ENCODE data around the gene UPP1. TPM values are rescaled to one million over a fixed set of nuclear protein-coding genes. Genes with fewer than 3 reads are reported as not detected.

Gene UPP1
- total and polyA plus RNA-seq, 2 of the 13 experiments (the other 11 are each of a cell fraction or from before 2014, with no cell fraction given), result 5.7 to 9.8 TPM

DNA sequence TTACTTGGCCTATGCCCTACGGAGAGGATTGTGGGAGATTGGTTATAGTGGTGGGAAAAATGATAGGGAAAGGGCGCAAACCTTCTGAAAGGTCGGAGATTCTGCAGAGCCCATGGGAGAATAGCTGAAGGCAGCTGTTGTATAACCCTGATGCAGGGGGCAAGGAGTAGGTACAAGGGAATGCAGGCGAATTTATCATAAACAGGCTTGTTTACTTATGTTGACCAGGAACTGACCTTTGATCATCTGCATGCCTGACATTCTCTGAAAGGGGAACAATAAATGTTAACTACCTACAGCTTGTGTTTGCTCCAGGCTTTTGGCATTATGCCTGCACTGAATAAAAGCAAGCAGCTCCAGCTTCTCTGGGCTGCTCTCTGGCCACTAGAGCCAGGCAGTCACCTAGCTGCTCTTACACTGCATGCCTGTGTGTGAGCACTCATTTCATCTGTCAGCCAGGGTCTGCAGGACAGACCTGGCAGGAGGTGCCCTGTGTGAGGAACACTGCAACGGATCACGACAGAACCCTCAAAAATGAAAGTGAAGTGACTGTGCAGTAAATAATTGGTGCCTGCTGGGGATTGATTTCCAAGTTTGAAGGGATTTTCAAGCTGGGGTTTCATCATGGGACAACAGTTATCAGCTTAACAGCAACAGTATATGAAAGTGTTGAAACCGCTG is 51.1 kb downstream of the UPP1 start (continued):
- TF ChIP-seq, protein P1, sequence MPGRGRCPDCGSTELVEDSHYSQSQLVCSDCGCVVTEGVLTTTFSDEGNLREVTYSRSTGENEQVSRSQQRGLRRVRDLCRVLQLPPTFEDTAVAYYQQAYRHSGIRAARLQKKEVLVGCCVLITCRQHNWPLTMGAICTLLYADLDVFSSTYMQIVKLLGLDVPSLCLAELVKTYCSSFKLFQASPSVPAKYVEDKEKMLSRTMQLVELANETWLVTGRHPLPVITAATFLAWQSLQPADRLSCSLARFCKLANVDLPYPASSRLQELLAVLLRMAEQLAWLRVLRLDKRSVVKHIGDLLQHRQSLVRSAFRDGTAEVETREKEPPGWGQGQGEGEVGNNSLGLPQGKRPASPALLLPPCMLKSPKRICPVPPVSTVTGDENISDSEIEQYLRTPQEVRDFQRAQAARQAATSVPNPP (CRISPR knock-in tag; IDR thresholded peaks at IDR 0.05), result peak; percentile 59; the same call in 1 of the 2 replicates
- TF ChIP-seq, protein P2, sequence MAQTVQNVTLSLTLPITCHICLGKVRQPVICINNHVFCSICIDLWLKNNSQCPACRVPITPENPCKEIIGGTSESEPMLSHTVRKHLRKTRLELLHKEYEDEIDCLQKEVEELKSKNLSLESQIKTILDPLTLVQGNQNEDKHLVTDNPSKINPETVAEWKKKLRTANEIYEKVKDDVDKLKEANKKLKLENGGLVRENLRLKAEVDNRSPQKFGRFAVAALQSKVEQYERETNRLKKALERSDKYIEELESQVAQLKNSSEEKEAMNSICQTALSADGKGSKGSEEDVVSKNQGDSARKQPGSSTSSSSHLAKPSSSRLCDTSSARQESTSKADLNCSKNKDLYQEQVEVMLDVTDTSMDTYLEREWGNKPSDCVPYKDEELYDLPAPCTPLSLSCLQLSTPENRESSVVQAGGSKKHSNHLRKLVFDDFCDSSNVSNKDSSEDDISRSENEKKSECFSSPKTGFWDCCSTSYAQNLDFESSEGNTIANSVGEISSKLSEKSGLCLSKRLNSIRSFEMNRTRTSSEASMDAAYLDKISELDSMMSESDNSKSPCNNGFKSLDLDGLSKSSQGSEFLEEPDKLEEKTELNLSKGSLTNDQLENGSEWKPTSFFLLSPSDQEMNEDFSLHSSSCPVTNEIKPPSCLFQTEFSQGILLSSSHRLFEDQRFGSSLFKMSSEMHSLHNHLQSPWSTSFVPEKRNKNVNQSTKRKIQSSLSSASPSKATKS (CRISPR knock-in tag; IDR thresholded peaks at IDR 0.05), result peak; percentile 51; the same call in 1 of the 2 replicates
- TF ChIP-seq, protein P3, sequence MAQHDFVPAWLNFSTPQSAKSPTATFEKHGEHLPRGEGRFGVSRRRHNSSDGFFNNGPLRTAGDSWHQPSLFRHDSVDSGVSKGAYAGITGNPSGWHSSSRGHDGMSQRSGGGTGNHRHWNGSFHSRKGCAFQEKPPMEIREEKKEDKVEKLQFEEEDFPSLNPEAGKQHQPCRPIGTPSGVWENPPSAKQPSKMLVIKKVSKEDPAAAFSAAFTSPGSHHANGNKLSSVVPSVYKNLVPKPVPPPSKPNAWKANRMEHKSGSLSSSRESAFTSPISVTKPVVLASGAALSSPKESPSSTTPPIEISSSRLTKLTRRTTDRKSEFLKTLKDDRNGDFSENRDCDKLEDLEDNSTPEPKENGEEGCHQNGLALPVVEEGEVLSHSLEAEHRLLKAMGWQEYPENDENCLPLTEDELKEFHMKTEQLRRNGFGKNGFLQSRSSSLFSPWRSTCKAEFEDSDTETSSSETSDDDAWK (CRISPR knock-in tag; IDR thresholded peaks at IDR 0.05), result no peak
- TF ChIP-seq ZNF841 (CRISPR knock-in tag; IDR thresholded peaks at IDR 0.05; ENCODE audit: borderline replicate concordance) (peak; percentile 83), GTF2F1 (IDR thresholded peaks at IDR 0.05; ENCODE audit: low read length) (no peak), RBM22 (optimal IDR thresholded peaks at IDR 0.05; ENCODE audit: low read length) (peak; percentile 49), RORA (CRISPR knock-in tag; IDR thresholded peaks at IDR 0.05) (no peak), NFYC (CRISPR knock-in tag; IDR thresholded peaks at IDR 0.05) (0 out of 2 replicates have a peak, but pooled peaks have one; percentile 9), ARNT (IDR thresholded peaks at IDR 0.05) (no peak), MZF1 (CRISPR knock-in tag; IDR thresholded peaks at IDR 0.05; ENCODE audit: borderline replicate concordance) (no peak), RAD51 (IDR thresholded peaks at IDR 0.05; ENCODE audit: borderline replicate concordance) (no peak)
- TF ChIP-seq, protein P4, sequence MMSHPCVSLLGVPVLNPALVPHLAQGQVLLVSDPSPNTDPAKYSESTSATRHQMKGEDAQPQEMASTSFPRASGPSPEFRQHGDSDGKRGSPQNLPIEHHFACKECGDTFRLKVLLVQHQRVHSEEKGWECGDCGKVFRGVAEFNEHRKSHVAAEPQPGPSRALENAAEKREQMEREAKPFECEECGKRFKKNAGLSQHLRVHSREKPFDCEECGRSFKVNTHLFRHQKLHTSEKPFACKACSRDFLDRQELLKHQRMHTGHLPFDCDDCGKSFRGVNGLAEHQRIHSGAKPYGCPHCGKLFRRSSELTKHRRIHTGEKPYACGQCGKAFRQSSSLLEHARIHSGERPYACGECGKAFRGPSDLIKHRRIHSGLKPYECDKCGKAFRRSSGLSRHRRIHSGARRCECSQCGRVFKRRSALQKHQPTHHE (CRISPR knock-in tag; IDR thresholded peaks at IDR 0.05; ENCODE audit: borderline replicate concordance), result peak; percentile 68; the same call in 1 of the 2 replicates
- TF ChIP-seq, protein P5, sequence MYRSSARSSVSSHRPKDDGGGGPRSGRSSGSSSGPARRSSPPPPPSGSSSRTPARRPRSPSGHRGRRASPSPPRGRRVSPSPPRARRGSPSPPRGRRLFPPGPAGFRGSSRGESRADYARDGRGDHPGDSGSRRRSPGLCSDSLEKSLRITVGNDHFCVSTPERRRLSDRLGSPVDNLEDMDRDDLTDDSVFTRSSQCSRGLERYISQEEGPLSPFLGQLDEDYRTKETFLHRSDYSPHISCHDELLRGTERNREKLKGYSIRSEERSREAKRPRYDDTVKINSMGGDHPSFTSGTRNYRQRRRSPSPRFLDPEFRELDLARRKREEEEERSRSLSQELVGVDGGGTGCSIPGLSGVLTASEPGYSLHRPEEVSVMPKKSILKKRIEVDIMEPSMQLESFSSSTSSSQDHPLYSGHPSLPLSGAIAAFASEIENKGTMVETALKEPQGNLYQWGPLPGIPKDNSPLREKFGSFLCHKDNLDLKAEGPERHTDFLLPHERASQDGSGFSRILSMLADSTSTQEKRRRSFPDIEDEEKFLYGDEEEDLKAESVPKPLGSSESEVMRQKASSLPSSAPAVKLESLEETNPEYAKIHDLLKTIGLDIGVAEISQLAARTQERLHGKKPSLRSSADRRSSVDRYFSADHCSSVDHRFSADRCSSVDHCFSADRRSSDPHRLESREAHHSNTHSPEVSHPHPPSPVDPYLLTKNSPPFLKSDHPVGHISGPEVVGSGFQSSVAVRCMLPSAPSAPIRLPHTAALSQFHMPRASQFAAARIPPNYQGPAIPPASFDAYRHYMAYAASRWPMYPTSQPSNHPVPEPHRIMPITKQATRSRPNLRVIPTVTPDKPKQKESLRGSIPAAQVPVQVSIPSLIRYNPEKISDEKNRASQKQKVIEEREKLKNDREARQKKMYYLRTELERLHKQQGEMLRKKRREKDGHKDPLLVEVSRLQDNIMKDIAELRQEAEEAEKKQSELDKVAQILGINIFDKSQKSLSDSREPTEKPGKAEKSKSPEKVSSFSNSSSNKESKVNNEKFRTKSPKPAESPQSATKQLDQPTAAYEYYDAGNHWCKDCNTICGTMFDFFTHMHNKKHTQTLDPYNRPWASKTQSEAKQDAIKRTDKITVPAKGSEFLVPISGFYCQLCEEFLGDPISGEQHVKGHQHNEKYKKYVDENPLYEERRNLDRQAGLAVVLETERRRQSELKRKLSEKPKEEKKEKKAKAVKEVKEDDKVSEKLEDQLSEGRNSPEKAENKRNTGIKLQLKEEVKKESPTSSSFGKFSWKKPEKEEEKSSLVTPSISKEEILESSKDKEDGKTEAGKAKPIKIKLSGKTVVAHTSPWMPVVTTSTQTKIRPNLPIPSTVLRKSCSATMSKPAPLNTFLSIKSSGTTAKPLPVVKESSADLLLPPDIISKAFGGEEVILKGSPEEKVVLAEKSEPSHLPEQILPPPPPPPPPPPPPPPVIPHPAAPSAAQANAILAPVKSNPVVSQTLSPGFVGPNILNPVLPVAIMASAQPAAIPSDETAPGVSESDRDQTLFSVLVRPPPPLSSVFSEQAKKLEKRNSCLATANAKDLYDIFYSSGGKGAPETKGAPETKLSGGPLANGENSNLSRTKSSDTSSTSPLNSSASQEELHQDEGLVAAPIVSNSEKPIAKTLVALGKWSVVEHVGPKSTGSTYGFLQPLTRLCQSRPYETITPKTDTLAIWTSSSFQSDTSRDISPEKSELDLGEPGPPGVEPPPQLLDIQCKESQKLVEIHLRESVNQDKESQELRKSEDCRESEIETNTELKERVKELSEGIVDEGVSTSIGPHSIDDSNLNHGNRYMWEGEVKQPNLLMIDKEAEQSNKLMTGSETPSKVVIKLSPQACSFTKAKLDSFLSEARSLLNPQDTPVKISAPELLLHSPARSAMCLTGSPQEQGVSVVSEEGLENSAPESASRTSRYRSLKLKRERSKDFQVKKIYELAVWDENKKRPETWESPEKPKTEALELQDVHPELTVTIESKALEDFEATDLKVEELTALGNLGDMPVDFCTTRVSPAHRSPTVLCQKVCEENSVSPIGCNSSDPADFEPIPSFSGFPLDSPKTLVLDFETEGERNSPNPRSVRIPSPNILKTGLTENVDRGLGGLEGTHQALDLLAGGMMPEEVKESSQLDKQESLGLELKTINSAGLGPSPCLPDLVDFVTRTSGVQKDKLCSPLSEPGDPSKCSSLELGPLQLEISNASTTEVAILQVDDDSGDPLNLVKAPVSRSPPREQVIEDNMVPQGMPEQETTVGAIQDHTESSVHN (CRISPR knock-in tag; IDR thresholded peaks at IDR 0.05), result no peak

All from HepG2 (cell line).